ENCODE data around the gene CILP2. TPM values are rescaled to one million over a fixed set of nuclear protein-coding genes. Genes with fewer than 3 reads are reported as not detected.
A peak's percentile ranks its signal among the peaks of the same experiment; 100 is the strongest.

The CILP2 gene
- total RNA-seq, 4 donors from 2014 or later: 0.19 to 0.27 TPM; not detected in 2

GRCh38 chr19:19538785-19539166 is 711 bp downstream of the CILP2 start:
- peaks cover 0 to 6% (median 0%) of the 10 kb centered on the region in 3 donors for H3K9me3 ChIP-seq
- no peak for ATAC-seq

GRCh38 chr19:19539698-19540063 is 1.6 kb downstream of the CILP2 start:
- H3K27me3 ChIP-seq: peaks cover 74% of the 10 kb centered on the region
- no peak overlapping the region for H3K4me3 ChIP-seq

More at GRCh38 chr19:19538785-19539166, 711 bp downstream of the CILP2 start:
- 36% methylated on average over 3 of the region's 7 CpGs; no CpG with 5 or more reads in 1 of the 2 donors for WGBS, 2 donors (ENCODE audit: low coverage in 1 of 2)
- Histone ChIP-seq H3K4me3 (peak overlapping the region in 1 of 2 donors; percentile 41), H3K36me3 (peaks cover 0 to 12% of the 10 kb centered on the region in 2 donors), H3K27ac (no peak overlapping the region), H3K27me3 (peaks cover 65% of the 10 kb centered on the region), H3K4me1 (peaks cover 0 to 46% (median 22%) of the 10 kb centered on the region in 3 donors)
- TF ChIP-seq EP300 (IDR thresholded peaks at IDR 0.05) (no peak), POLR2A (IDR thresholded peaks at IDR 0.05) (no peak), CTCF (IDR thresholded peaks at IDR 0.05) (no peak), POLR2AphosphoS5 (IDR thresholded peaks at IDR 0.05) (no peak)

GRCh38 chr19:19540064-19540714 is 2.1 kb downstream of the CILP2 start:
- Histone ChIP-seq H3K4me1 (peaks cover 0 to 46% (median 22%) of the 10 kb centered on the region in 3 donors), H3K27me3 (peaks cover 79% of the 10 kb centered on the region), H3K9me3 (peaks cover 0 to 6% (median 0%) of the 10 kb centered on the region in 3 donors), H3K27ac (no peak overlapping the region), H3K36me3 (peaks cover 0 to 9% of the 10 kb centered on the region in 2 donors), H3K4me3 (peak overlapping the region in 1 of 2 donors; percentile 22)
- ATAC-seq: peak; percentile 28
- TF ChIP-seq POLR2A (IDR thresholded peaks at IDR 0.05) (no peak), CTCF (IDR thresholded peaks at IDR 0.05) (no peak), EP300 (IDR thresholded peaks at IDR 0.05) (no peak), POLR2AphosphoS5 (IDR thresholded peaks at IDR 0.05) (no peak)
- 7% methylated on average over 3 of the region's 74 CpGs; no CpG with 5 or more reads in 1 of the 2 donors for WGBS, 2 donors (ENCODE audit: low coverage in 1 of 2)

More at GRCh38 chr19:19539698-19540063, 1.6 kb downstream of the CILP2 start:
- WGBS, 2 donors (ENCODE audit: low coverage in 1 of 2): no CpG with 5 or more reads among the region's 19 CpGs
- Histone ChIP-seq H3K4me1 (peaks cover 0 to 46% (median 22%) of the 10 kb centered on the region in 3 donors), H3K9me3 (peaks cover 0 to 6% (median 0%) of the 10 kb centered on the region in 3 donors), H3K36me3 (peaks cover 0 to 12% of the 10 kb centered on the region in 2 donors), H3K27ac (no peak overlapping the region)
- no peak for TF ChIP-seq CTCF (IDR thresholded peaks at IDR 0.05)
- no peak for TF ChIP-seq POLR2AphosphoS5 (IDR thresholded peaks at IDR 0.05)
- no peak for TF ChIP-seq POLR2A (IDR thresholded peaks at IDR 0.05)
- TF ChIP-seq EP300 (IDR thresholded peaks at IDR 0.05): no peak
- no peak for ATAC-seq

GRCh38 chr19:19540715-19541515 is 2.9 kb downstream of the CILP2 start:
- 0% methylated on average over 4 to 7 of the region's 45 CpGs for WGBS, 2 donors (ENCODE audit: low coverage in 1 of 2)
- Histone ChIP-seq H3K9me3 (peaks cover 0 to 6% (median 0%) of the 10 kb centered on the region in 3 donors), H3K27me3 (peaks cover 87% of the 10 kb centered on the region), H3K4me1 (peaks cover 0 to 46% (median 22%) of the 10 kb centered on the region in 3 donors), H3K36me3 (peaks cover 0 to 2% of the 10 kb centered on the region in 2 donors), H3K27ac (no peak overlapping the region), H3K4me3 (peak overlapping the region in 1 of 2 donors; percentile 22)
- no peak for ATAC-seq
- TF ChIP-seq POLR2A (IDR thresholded peaks at IDR 0.05) (no peak), EP300 (IDR thresholded peaks at IDR 0.05) (no peak), CTCF (IDR thresholded peaks at IDR 0.05) (no peak), POLR2AphosphoS5 (IDR thresholded peaks at IDR 0.05) (no peak)
